PC-3 (cell line): Measurements from ENCODE around the gene BAG3.

Experiments
- EZH2 ChIP-seq: fragments of 300-600 bp; sonication (generic); IDR thresholded peaks from one replicate; pipeline ENCODE4 v1.6.1; 2017; ENCODE audit warnings: antibody characterized with exemption, mild to moderate bottlenecking, low read length; ENCODE audit not compliant: unreplicated experiment
- EZH2phosphoT487 ChIP-seq: fragments of 300-600 bp; sonication (generic); IDR thresholded peaks from 2 replicates; pipeline ENCODE4 v1.6.1; 2018; ENCODE audit warnings: mild to moderate bottlenecking, antibody characterized with exemption, low read length, borderline replicate concordance
- TF ChIP-seq, protein P1 (sequence below): fragments of 300-600 bp; sonication (generic); conservative IDR thresholded peaks from 2 replicates; pipeline ENCODE4 v1.5.1; 2017; ENCODE audit warnings: antibody characterized with exemption, low read depth, mild to moderate bottlenecking, low read length

DNA sequence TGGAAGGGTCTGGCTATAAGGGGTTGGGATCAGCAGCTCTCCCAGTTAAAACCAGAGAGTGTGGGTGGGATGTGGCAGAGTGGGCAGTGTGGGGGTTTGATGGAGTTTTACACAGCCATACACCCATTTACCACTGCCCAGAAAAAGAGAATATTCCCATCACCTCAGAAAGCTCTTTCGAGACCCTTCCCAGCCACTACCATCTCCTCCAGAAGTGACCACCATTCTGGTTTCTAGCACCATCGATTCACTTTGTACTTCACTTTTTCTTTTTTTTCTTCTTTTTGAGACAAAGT is 15.5 kb downstream of the BAG3 start:
- TF ChIP-seq, protein P1, sequence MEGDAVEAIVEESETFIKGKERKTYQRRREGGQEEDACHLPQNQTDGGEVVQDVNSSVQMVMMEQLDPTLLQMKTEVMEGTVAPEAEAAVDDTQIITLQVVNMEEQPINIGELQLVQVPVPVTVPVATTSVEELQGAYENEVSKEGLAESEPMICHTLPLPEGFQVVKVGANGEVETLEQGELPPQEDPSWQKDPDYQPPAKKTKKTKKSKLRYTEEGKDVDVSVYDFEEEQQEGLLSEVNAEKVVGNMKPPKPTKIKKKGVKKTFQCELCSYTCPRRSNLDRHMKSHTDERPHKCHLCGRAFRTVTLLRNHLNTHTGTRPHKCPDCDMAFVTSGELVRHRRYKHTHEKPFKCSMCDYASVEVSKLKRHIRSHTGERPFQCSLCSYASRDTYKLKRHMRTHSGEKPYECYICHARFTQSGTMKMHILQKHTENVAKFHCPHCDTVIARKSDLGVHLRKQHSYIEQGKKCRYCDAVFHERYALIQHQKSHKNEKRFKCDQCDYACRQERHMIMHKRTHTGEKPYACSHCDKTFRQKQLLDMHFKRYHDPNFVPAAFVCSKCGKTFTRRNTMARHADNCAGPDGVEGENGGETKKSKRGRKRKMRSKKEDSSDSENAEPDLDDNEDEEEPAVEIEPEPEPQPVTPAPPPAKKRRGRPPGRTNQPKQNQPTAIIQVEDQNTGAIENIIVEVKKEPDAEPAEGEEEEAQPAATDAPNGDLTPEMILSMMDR: no peak
- TF ChIP-seq EZH2phosphoT487 (no peak), EZH2 (no peak)
